Nephron progenitor cell (in vitro differentiated cells): ENCODE measurements around the gene LCE2D.

Source experiments
- DNase-seq: peaks from one replicate; pipeline ENCODE4 v3.0.0; 2021
- H3K27ac Mint-ChIP-seq: 2 replicates; pipeline ENCODE4 v1.8.0; 2021; ENCODE audit warnings: mild to moderate bottlenecking, moderate library complexity, mixed read lengths
- H3K27me3 Mint-ChIP-seq: 2 replicates; pipeline ENCODE4 v1.8.0; 2021; ENCODE audit warnings: mild to moderate bottlenecking, low read depth, mixed read lengths; ENCODE audit not compliant: poor library complexity
- H3K36me3 Mint-ChIP-seq: 2 replicates; pipeline ENCODE4 v1.8.0; 2021; ENCODE audit warnings: low read depth, mixed read lengths
- H3K4me1 Mint-ChIP-seq: 2 replicates; pipeline ENCODE4 v1.8.0; 2021; ENCODE audit warnings: mixed read lengths
- H3K4me3 Mint-ChIP-seq: 2 replicates; pipeline ENCODE4 v1.8.0; 2021; ENCODE audit warnings: mild to moderate bottlenecking, moderate library complexity, mixed read lengths
- H3K9me3 Mint-ChIP-seq: 2 replicates; pipeline ENCODE4 v1.8.0; 2021; ENCODE audit warnings: mild to moderate bottlenecking, moderate library complexity, mixed read lengths
- TF ChIP-seq, protein P1 (sequence below): fragments of 200-600 bp; sonication (generic); IDR thresholded peaks from 2 replicates; pipeline ENCODE4 v1.5.0; 2021; ENCODE audit warnings: antibody characterized with exemption

Gene LCE2D

GRCh38 chr1:152707860-152708259, 44.7 kb downstream of the LCE2D start, which contains the start of gene LCE4A:
TSS of gene LCE4A (plus strand) at chr1:152708160. CDS start at chr1:152709076, 916 bp downstream.
- TF ChIP-seq, protein P1, sequence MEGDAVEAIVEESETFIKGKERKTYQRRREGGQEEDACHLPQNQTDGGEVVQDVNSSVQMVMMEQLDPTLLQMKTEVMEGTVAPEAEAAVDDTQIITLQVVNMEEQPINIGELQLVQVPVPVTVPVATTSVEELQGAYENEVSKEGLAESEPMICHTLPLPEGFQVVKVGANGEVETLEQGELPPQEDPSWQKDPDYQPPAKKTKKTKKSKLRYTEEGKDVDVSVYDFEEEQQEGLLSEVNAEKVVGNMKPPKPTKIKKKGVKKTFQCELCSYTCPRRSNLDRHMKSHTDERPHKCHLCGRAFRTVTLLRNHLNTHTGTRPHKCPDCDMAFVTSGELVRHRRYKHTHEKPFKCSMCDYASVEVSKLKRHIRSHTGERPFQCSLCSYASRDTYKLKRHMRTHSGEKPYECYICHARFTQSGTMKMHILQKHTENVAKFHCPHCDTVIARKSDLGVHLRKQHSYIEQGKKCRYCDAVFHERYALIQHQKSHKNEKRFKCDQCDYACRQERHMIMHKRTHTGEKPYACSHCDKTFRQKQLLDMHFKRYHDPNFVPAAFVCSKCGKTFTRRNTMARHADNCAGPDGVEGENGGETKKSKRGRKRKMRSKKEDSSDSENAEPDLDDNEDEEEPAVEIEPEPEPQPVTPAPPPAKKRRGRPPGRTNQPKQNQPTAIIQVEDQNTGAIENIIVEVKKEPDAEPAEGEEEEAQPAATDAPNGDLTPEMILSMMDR, result no peak
- no peak for DNase-seq

More at GRCh38 chr1:152707860-152708259, 44.7 kb downstream of the LCE2D start, which contains the start of gene LCE4A:
- H3K36me3 Mint-ChIP-seq, result no peaks in the 10 kb centered on the region
- H3K27me3 Mint-ChIP-seq, result peaks cover 8% of the 10 kb centered on the region
- H3K9me3 Mint-ChIP-seq, result peaks cover 84% of the 10 kb centered on the region
- no peaks in the 10 kb centered on the region for H3K4me1 Mint-ChIP-seq
- H3K27ac Mint-ChIP-seq, result no peak within 1 kb of the TSS
- H3K4me3 Mint-ChIP-seq, result no peak within 1 kb of the TSS
